ENCODE data around the gene CYP4F22.
"Not testable (repeated sequence)": the region's sequence is repeated elsewhere in the genome, so short reads cannot be mapped to it uniquely, and the experiment has no call there.

- not testable (repeated sequence) for TF ChIP-seq POLR2A, CTCF (IDR thresholded peaks at IDR 0.05)
Measured at GRCh38 chr19:15473821-15474220, 34.5 kb upstream of the CYP4F22 start.
